Stimulated activated CD4-positive, alpha-beta T cell treated with anti-CD3 and anti-CD28 coated beads, Interleukin-4, amount 100 ng/mL, for 1 hour (primary cell): ENCODE measurements around the gene PTCRA.
"Not testable (repeated sequence)": the region's sequence is repeated elsewhere in the genome, so short reads cannot be mapped to it uniquely, and the experiment has no call there.

Source experiments
- DNase-seq: peaks from one replicate; pipeline ENCODE4 v3.0.0-alpha.2; 2020

Gene PTCRA

GRCh38 chr6:42942444-42942843 is 26.6 kb downstream of the PTCRA start:
- DNase-seq: no peak

- no peak for DNase-seq
These were observed 32.1 kb downstream of the PTCRA start for GRCh38 chr6:42947950-42948349.

GRCh38 chr6:42952389-42952788 is 36.5 kb downstream of the PTCRA start:
- DNase-seq: no peak

- DNase-seq: not testable (repeated sequence)
These were observed 38.6 kb downstream of the PTCRA start for GRCh38 chr6:42954405-42954804.

- DNase-seq: no peak
These were observed 42.3 kb downstream of the PTCRA start for GRCh38 chr6:42958125-42958524.

GRCh38 chr6:42959917-42960242 is 44.0 kb downstream of the PTCRA start:
- no peak for DNase-seq

GRCh38 chr6:42960243-42961019 is 44.6 kb downstream of the PTCRA start, which contains the start of gene GNMT:
GNMT (plus strand) TSS chr6:42960754; CDS start chr6:42960768, 14 bp downstream.
- DNase-seq: peak; percentile 46

- DNase-seq: no peak
These were observed 45.2 kb downstream of the PTCRA start for GRCh38 chr6:42961020-42961470.

- no peak for DNase-seq
These were observed 46.2 kb downstream of the PTCRA start for GRCh38 chr6:42962096-42962495.

GRCh38 chr6:42962502-42963178 is 46.8 kb downstream of the PTCRA start:
- DNase-seq: no peak

- DNase-seq: no peak
These were observed 47.5 kb downstream of the PTCRA start for GRCh38 chr6:42963179-42963854.

- peak; percentile 20 for DNase-seq
These were observed 48.2 kb downstream of the PTCRA start for GRCh38 chr6:42963855-42964605.

- DNase-seq: no peak
These were observed 50.7 kb downstream of the PTCRA start for GRCh38 chr6:42966571-42966970.

- no peak for DNase-seq
These were observed 51.4 kb downstream of the PTCRA start for GRCh38 chr6:42967228-42967627.

GRCh38 chr6:42968126-42968701 is 52.4 kb downstream of the PTCRA start:
- no peak for DNase-seq

GRCh38 chr6:42968783-42969182 is 52.9 kb downstream of the PTCRA start:
- no peak for DNase-seq

GRCh38 chr6:42969431-42969830 is 53.6 kb downstream of the PTCRA start:
- DNase-seq: no peak

GRCh38 chr6:42969934-42970333 is 54.1 kb downstream of the PTCRA start:
- DNase-seq: no peak

- DNase-seq: no peak
These were observed 55.2 kb downstream of the PTCRA start for GRCh38 chr6:42970871-42971612.

GRCh38 chr6:42971746-42972327 is 56.0 kb downstream of the PTCRA start:
- no peak for DNase-seq

GRCh38 chr6:42973926-42974325 is 58.1 kb downstream of the PTCRA start:
- no peak for DNase-seq
